Loucy (cell line): ENCODE data around the gene BRWD1.

Experiments
- H2AFZ ChIP-seq: fragments of 200-600 bp; sonication (generic); 2 replicates; pipeline ENCODE4 v1.6.0; 2016; ENCODE audit warnings: antibody characterized with exemption, mild to moderate bottlenecking, low read length, moderate library complexity
- H3F3A ChIP-seq: fragments of 200-600 bp; 2 replicates; pipeline ENCODE4 v1.6.0; 2016; ENCODE audit warnings: antibody characterized with exemption, low read depth, mild to moderate bottlenecking
- H3K27me3 ChIP-seq: fragments of 200-600 bp; sonication (generic); 2 replicates; pipeline ENCODE4 v1.6.1; 2014; ENCODE audit warnings: low read length, mild to moderate bottlenecking; ENCODE audit not compliant: insufficient read depth, poor library complexity, severe bottlenecking
- H3K36me3 ChIP-seq: fragments of 200-600 bp; sonication (generic); 2 replicates; pipeline ENCODE4 v1.6.1; 2016; ENCODE audit warnings: low read length; ENCODE audit not compliant: insufficient read depth
- H3K4me1 ChIP-seq: fragments of 200-600 bp; sonication (generic); 2 replicates; pipeline ENCODE4 v1.5.1; 2014; ENCODE audit warnings: low read length, mild to moderate bottlenecking; ENCODE audit not compliant: insufficient read depth, poor library complexity, severe bottlenecking
- H3K4me2 ChIP-seq: fragments of 200-600 bp; sonication (generic); 2 replicates; pipeline ENCODE4 v1.6.0; 2014; ENCODE audit warnings: antibody characterized with exemption, low read length, low read depth, mild to moderate bottlenecking; ENCODE audit not compliant: poor library complexity, severe bottlenecking
- H3K4me3 ChIP-seq: fragments of 200-600 bp; sonication (generic); 2 replicates; pipeline ENCODE4 v1.5.1; 2014; ENCODE audit warnings: low read length, mild to moderate bottlenecking, mixed read lengths; ENCODE audit not compliant: poor library complexity, severe bottlenecking
- H3K79me2 ChIP-seq: fragments of 200-600 bp; sonication (generic); 2 replicates; pipeline ENCODE4 v1.6.1; 2014; ENCODE audit warnings: low read length; ENCODE audit not compliant: insufficient read depth
- H3K9ac ChIP-seq: fragments of 200-600 bp; sonication (generic); 2 replicates; pipeline ENCODE4 v1.6.0; 2014; ENCODE audit warnings: mild to moderate bottlenecking, low read depth, low read length, moderate library complexity; ENCODE audit not compliant: poor library complexity, severe bottlenecking
- H3K9me2 ChIP-seq: fragments of 200-600 bp; sonication (generic); replicated peaks from 2 replicates; pipeline ENCODE4 v1.6.1; 2016; ENCODE audit warnings: low read depth, low read length, mixed read lengths
- H3K9me3 ChIP-seq: fragments of 200-600 bp; sonication (generic); 2 replicates; pipeline ENCODE4 v1.6.1; 2014; ENCODE audit warnings: mild to moderate bottlenecking, antibody characterized with exemption, low read length, low read depth; ENCODE audit not compliant: insufficient read depth
- H4K20me1 ChIP-seq: fragments of 200-600 bp; sonication (generic); 2 replicates; pipeline ENCODE4 v1.6.0; 2014; ENCODE audit warnings: antibody characterized with exemption, low read length, mild to moderate bottlenecking; ENCODE audit not compliant: insufficient read depth, poor library complexity, severe bottlenecking
- CTCF ChIP-seq: fragments of 200-600 bp; sonication (generic); conservative IDR thresholded peaks from 2 replicates; pipeline ENCODE4 v1.5.1; 2014; ENCODE audit warnings: mild to moderate bottlenecking, antibody characterized with exemption, low read length
- EZH2phosphoT487 ChIP-seq: fragments of 200-600 bp; IDR thresholded peaks from 2 replicates; pipeline ENCODE4 v1.6.1; 2018; ENCODE audit warnings: antibody characterized with exemption, mild to moderate bottlenecking, moderate library complexity, borderline replicate concordance

The BRWD1 gene

DNA sequence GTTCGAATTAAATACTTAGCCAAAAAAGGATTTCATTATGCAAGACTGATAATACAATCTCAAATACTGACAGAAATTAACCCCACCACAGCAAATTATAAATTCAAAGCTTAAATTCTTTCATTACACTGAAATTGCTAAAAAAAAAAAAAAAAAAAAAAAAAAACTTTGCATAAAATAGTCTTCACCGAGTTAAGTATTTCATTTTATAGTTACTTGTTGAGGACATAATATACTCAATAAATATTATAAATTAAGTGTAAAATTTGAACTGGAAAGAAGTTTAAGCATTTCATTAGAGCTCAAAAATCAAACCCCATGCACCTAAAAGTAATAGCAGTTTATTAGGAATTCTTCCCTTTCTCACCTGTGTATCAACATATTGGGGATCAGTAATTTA, 128.3 kb downstream of the BRWD1 start:
- no peak overlapping the region for H2AFZ ChIP-seq
- H3K9ac ChIP-seq = no peak overlapping the region
- H3K36me3 ChIP-seq = no peaks in the 10 kb centered on the region
- H3K4me3 ChIP-seq = peak overlapping the region; percentile 88
- H3K4me2 ChIP-seq = peak overlapping the region; percentile 94
- TF ChIP-seq EZH2phosphoT487 (no peak), CTCF (no peak)
- no peaks in the 10 kb centered on the region for H3K9me3 ChIP-seq
- no peaks in the 10 kb centered on the region for H3K27me3 ChIP-seq
- peaks cover 45% of the 10 kb centered on the region for H3K79me2 ChIP-seq
- H4K20me1 ChIP-seq = peaks cover 22% of the 10 kb centered on the region
- no peaks in the 10 kb centered on the region for H3K9me2 ChIP-seq
- H3F3A ChIP-seq = no peaks in the 10 kb centered on the region
- peaks cover 37% of the 10 kb centered on the region for H3K4me1 ChIP-seq

DNA sequence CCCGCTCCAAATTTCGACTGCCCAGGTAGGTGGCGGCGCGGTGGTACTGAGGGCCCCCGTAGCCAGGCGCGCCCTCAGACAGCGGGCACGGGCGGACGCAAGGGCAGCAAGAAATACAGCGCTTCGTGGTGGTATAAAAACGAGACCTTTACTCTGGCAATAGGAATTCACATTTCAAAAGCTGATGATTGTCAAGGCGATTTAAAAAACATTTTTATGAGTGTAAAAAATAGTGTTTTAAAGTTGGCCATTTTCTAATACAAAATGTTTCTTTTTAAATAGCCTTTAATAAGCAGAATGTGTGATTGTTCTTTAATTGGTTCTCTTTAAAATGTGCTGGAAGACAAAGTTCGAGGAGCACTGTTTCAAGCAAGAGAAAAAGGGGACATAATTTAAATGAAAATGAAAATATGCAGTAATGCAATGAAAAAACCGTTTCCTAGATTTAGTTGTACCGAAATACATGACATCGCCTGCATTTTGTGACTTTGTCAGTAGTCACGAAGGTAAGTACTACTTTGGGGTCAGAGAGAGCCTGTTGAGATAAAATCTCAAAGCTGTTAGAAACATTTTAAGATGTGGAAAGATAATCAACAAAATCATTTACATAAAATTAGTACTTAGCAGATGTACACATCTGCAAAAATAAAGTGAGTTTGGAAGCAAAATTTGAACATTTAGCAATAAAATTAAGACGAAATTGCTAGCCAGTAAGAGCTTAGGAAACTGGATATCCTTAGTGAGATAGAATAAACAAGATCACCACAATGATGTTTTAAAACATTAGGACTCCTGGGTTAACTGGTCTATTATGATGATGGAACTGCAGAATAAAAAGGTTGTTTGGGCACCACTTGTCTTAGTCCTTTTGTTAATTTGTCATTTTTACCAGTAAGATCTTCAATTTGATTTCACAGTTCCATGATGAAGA, 129.1 kb downstream of the BRWD1 start:
- Histone ChIP-seq H2AFZ (peak overlapping the region; percentile 87), H3K4me3 (peak overlapping the region; percentile 88), H3K9ac (peak overlapping the region; percentile 81), H3K36me3 (no peaks in the 10 kb centered on the region), H3K4me1 (peaks cover 39% of the 10 kb centered on the region), H3F3A (no peaks in the 10 kb centered on the region), H3K9me3 (no peaks in the 10 kb centered on the region), H4K20me1 (peaks cover 26% of the 10 kb centered on the region), H3K27me3 (no peaks in the 10 kb centered on the region), H3K4me2 (peak overlapping the region; percentile 94), H3K79me2 (peaks cover 53% of the 10 kb centered on the region), H3K9me2 (no peaks in the 10 kb centered on the region)
- TF ChIP-seq EZH2phosphoT487 (no peak), CTCF (no peak)

- Histone ChIP-seq H3K4me1 (peaks cover 45% of the 10 kb centered on the region), H3K9ac (peak within 1 kb of the TSS; percentile 81), H3K4me3 (peak within 1 kb of the TSS; percentile 88), H3K27me3 (no peaks in the 10 kb centered on the region), H3K36me3 (0 out of 2 replicates have a peak, but pooled peaks cover 4% of the 10 kb centered on the region), H3F3A (no peaks in the 10 kb centered on the region), H3K9me3 (no peaks in the 10 kb centered on the region), H3K4me2 (peak within 1 kb of the TSS; percentile 94), H3K79me2 (peaks cover 61% of the 10 kb centered on the region), H3K9me2 (no peaks in the 10 kb centered on the region), H2AFZ (peak within 1 kb of the TSS; percentile 87), H4K20me1 (peaks cover 26% of the 10 kb centered on the region)
- TF ChIP-seq CTCF = no peak
- TF ChIP-seq EZH2phosphoT487 = no peak
Observed at GRCh38 chr21:39183272-39184049, 130.0 kb downstream of the BRWD1 start, which contains the start of gene PSMG1. TSS of gene PSMG1 (minus strand) at chr21:39183451. CDS start at chr21:39183385, 66 bp downstream.
